ENCODE measurements around the gene ADCY7.

DNA sequence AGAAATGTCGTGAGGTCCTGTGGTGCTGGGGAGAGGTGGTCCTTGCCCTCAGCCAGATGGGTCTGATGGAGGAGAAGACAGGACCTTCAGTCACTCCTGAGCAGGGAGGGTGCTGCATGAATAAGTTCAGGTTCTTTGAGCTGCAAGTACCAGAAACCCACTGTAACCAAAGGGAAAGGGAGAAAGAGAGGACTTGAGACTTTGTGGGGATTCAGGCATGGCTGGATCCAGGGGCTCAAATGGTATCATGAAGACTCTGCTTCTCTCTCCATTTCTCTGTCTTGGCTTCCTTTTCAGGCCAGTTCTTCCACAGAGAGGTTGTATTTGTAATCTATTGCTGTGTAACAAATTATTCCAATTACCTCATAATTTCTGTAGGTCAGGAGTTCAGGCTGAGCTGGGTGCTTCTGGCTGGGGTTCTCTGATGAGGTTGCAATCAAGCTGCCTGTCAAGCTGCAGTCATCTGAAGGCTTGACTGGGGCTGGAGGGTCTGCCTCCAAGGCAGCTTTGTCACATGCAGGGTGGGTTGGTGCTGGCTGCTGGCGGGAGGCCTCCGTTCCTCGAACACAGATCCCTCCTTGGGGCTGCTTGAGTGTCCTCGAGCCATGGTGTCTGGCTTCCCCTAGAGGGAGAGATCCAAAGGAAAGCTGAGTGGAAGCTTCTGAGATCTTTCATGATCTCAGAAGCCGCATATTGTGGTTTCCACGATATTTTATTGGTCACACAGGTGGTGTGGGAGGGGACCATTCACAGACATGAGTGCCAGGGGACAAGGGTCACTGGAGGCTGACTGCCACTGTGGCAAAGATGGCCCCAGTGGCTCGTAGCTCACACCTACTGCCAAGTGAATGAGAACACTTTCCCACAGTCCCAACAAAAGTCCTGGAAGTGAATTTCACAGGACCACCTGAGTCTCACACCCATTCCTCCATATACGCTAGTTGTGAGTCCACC lies 5.9 kb upstream of the ADCY7 start:
- TF ChIP-seq, protein P1, sequence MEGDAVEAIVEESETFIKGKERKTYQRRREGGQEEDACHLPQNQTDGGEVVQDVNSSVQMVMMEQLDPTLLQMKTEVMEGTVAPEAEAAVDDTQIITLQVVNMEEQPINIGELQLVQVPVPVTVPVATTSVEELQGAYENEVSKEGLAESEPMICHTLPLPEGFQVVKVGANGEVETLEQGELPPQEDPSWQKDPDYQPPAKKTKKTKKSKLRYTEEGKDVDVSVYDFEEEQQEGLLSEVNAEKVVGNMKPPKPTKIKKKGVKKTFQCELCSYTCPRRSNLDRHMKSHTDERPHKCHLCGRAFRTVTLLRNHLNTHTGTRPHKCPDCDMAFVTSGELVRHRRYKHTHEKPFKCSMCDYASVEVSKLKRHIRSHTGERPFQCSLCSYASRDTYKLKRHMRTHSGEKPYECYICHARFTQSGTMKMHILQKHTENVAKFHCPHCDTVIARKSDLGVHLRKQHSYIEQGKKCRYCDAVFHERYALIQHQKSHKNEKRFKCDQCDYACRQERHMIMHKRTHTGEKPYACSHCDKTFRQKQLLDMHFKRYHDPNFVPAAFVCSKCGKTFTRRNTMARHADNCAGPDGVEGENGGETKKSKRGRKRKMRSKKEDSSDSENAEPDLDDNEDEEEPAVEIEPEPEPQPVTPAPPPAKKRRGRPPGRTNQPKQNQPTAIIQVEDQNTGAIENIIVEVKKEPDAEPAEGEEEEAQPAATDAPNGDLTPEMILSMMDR (IDR thresholded peaks at IDR 0.05; ENCODE audit: low read length), result no peak
- TF ChIP-seq EZH2 (optimal IDR thresholded peaks at IDR 0.05; ENCODE audit: low read depth, low read length), result no peak
- no peak for TF ChIP-seq EZH2phosphoT487 (IDR thresholded peaks at IDR 0.05; ENCODE audit: low read length)

Data from MM.1S (cell line).